ENCODE measurements around the gene ARVCF. TPM values are rescaled to one million over a fixed set of nuclear protein-coding genes. Genes with fewer than 3 reads are reported as not detected.
A peak's percentile ranks its signal among the peaks of the same experiment; 100 is the strongest.

Gene ARVCF
- total and polyA plus RNA-seq, 2 of the 8 experiments (the other 6 are each of a cell fraction or from before 2014, with no cell fraction given): 31.0 to 43.2 TPM

GRCh38 chr22:19951346-19951745 lies 65.3 kb downstream of the ARVCF start:
- Histone ChIP-seq H3K79me2 (ENCODE audit: control insufficient read depth in 1 of 2, insufficient read depth in 2 of 2, low read length in 2 of 2) (no peaks in the 10 kb centered on the region), H2BK20ac (ENCODE audit: low read length) (no peak overlapping the region), H3K79me1 (ENCODE audit: low read depth, low read length) (no peaks in the 10 kb centered on the region), H2BK15ac (ENCODE audit: low read length) (no peak overlapping the region), H3K27ac (ENCODE audit: low read depth, low read length) (no peak overlapping the region), H3K4me3 (ENCODE audit: extremely low read depth in 1 of 4, insufficient read depth in 2 of 4, low read depth in 3 of 4, low read length in 4 of 4) (no peak overlapping the region), H3K23ac (ENCODE audit: insufficient read length) (no peak overlapping the region), H4K20me1 (replicated peaks in 1 of 2; ENCODE audit: control insufficient read depth in 1 of 2, insufficient read depth in 2 of 2, low read length in 2 of 2) (peaks cover 1 to 4% of the 10 kb centered on the region in 2 experiments), H3K9ac (replicated peaks in 1 of 4; ENCODE audit: extremely low read depth in 1 of 4, low read depth in 3 of 4, low read length in 3 of 4) (no peak overlapping the region), H3K18ac (ENCODE audit: extremely low read depth, low read length) (no peak overlapping the region), H2AFZ (ENCODE audit: low read length) (no peak overlapping the region), H3K9me3 (ENCODE audit: insufficient read depth in 2 of 2, low read depth in 1 of 2, low read length in 1 of 2) (no peaks in the 10 kb centered on the region), H2BK12ac (ENCODE audit: low read depth, low read length) (peak overlapping the region; percentile 1; the same call in 1 of the 2 replicates), H3K4me2 (ENCODE audit: insufficient read depth in 1 of 2, low read depth in 2 of 2, low read length in 2 of 2) (no peak overlapping the region), H3K23me2 (ENCODE audit: low read depth, low read length) (no peaks in the 10 kb centered on the region), H4K5ac (ENCODE audit: insufficient read length, low read depth, low read length) (no peak overlapping the region), H2AK5ac (ENCODE audit: low read depth, low read length) (no peak overlapping the region), H3K27me3 (replicated peaks in 1 of 4; ENCODE audit: control insufficient read depth in 3 of 4, extremely low read depth in 1 of 4, insufficient read depth in 3 of 4, low read length in 3 of 4) (no peaks in the 10 kb centered on the region; a peak in 1 of 7 replicates), H3K4me1 (replicated peaks in 1 of 4; ENCODE audit: control insufficient read depth in 3 of 4, insufficient read depth in 4 of 4, low read length in 3 of 4) (no peaks in the 10 kb centered on the region; a peak in 1 of 7 replicates), H3K56ac (replicated peaks; ENCODE audit: insufficient read length, low read depth, low read length) (no peak overlapping the region), H4K8ac (ENCODE audit: extremely low read depth, insufficient read depth, low read length) (peak overlapping the region; percentile 46; the same call in 1 of the 2 replicates), H3K36me3 (ENCODE audit: control insufficient read depth in 2 of 4, insufficient read depth in 4 of 4, low read length in 3 of 4) (no peaks in the 10 kb centered on the region), H4K91ac (replicated peaks; ENCODE audit: insufficient read length, low read length) (no peak overlapping the region), H2BK120ac (replicated peaks; ENCODE audit: low read depth, low read length) (no peak overlapping the region), H2BK5ac (ENCODE audit: low read depth, low read length) (no peak overlapping the region), H3K4ac (replicated peaks; ENCODE audit: insufficient read length, low read depth, low read length) (no peak overlapping the region), H3K14ac (ENCODE audit: insufficient read length) (no peak overlapping the region)
- DNase-seq (ENCODE audit: low read depth in 1 of 2, low spot score in 2 of 2) (no peak), FAIRE-seq (no peak)
- CTCF ChIA-PET (ENCODE audit: partially characterized antibody): interaction anchor here (1.0 to 2.1 kb wide), 6 partner anchors 25 to 221 kb away, joined by 3 to 7 read pairs (median 4); no protein-coding TSS in a partner anchor
- 89% methylated on average over 12 of the region's 13 CpGs; no CpG with 5 or more reads in 1 of the 2 experiments for WGBS, 2 experiments (ENCODE audit: extremely low coverage in 1 of 2, insufficient coverage in 1 of 2, insufficient read length in 1 of 2, insufficient replicate concordance in 2 of 2, low coverage in 1 of 2, low lambda C conversion rate in 2 of 2, missing lambda C conversion rate in 1 of 2)
- POLR2A ChIA-PET (ENCODE audit: partially characterized antibody): no interaction called here
- TF ChIP-seq FOSL1 (IDR thresholded peaks at IDR 0.05; ENCODE audit: insufficient read depth, low read depth, low read length): no peak
- TF ChIP-seq JUN (IDR thresholded peaks at IDR 0.05; ENCODE audit: low read depth, low read length): no peak
- TF ChIP-seq SAP30 (IDR thresholded peaks at IDR 0.05; ENCODE audit: insufficient read depth, insufficient replicate concordance, low read length): no peak
